GM12891 (cell line): Measurements from ENCODE around the gene LMNTD1.
"Not testable (repeated sequence)": the region's sequence is repeated elsewhere in the genome, so short reads cannot be mapped to it uniquely, and the experiment has no call there.

ENCODE experiments used
- DNase-seq: peaks from one replicate; pipeline ENCODE4 v3.0.0; 2011; ENCODE audit warnings: low spot score; ENCODE audit not compliant: insufficient read length
- FAIRE-seq: peaks from 2 replicates; lab custom pipeline; 2011; peaks lifted over from hg19 to GRCh38; lab: Jason Lieb, UNC
- PAX5 ChIP-seq: IDR thresholded peaks from 2 replicates; pipeline ENCODE4 v1.6.1; 2011; ENCODE audit warnings: low read length, moderate library complexity, mild to moderate bottlenecking; ENCODE audit not compliant: insufficient read depth, severe bottlenecking
- POLR2A ChIP-seq: IDR thresholded peaks from 2 replicates; pipeline ENCODE4 v1.6.1; 2011; ENCODE audit warnings: low read depth, low read length, control low read depth
- POLR2AphosphoS5 ChIP-seq: IDR thresholded peaks from 2 replicates; pipeline ENCODE4 v1.6.1; 2011; ENCODE audit warnings: low read depth, low read length, control low read depth
- POU2F2 ChIP-seq: IDR thresholded peaks from 2 replicates; pipeline ENCODE4 v1.6.1; 2011; ENCODE audit warnings: low read depth, mild to moderate bottlenecking, control low read depth, low read length, moderate library complexity
- SPI1 ChIP-seq: IDR thresholded peaks from 2 replicates; pipeline ENCODE4 v1.6.1; 2011; ENCODE audit warnings: low read depth, low read length, control low read depth
- TAF1 ChIP-seq: IDR thresholded peaks from 2 replicates; pipeline ENCODE4 v1.6.1; 2011; ENCODE audit warnings: low read depth, low read length, control low read depth

LMNTD1 gene

GRCh38 chr12:25497021-25497420, 56.1 kb downstream of the LMNTD1 start:
- FAIRE-seq (no peak), DNase-seq (no peak)
- TF ChIP-seq TAF1 (no peak), PAX5 (no peak), POU2F2 (no peak), POLR2A (no peak), SPI1 (no peak), POLR2AphosphoS5 (no peak)

DNA sequence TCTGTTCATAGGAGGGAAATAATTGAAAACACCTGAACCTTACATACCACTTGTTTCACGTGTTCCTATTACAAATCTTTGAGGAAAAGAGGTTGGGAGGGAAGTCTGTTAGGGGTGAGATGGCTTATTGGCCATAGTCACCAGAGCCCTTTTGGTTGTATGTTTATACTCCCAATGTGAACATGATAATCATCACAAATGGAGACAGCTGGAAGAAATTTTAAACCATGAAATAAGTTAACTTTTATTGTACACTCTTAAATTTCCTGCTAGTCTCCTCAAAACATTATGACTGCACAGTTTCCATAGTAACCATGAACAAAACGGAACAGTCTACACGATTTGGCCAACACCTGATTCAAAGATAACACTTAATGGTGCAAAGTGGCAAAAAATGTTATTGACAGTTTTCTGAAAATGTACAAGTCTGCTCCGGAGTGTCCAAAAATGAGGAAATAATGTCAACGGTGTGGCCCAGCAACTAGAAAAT, 56.9 kb downstream of the LMNTD1 start:
- no peak for DNase-seq
- FAIRE-seq, result no peak
- TF ChIP-seq POLR2AphosphoS5 (no peak), TAF1 (no peak), SPI1 (no peak), POLR2A (no peak), POU2F2 (no peak), PAX5 (no peak)

GRCh38 chr12:25495331-25496097, 57.6 kb downstream of the LMNTD1 start:
- no peak for TF ChIP-seq POLR2A
- no peak for TF ChIP-seq SPI1
- TF ChIP-seq POU2F2, result no peak
- no peak for TF ChIP-seq TAF1
- no peak for TF ChIP-seq PAX5
- TF ChIP-seq POLR2AphosphoS5, result no peak
- no peak for DNase-seq
- no peak for FAIRE-seq

DNA sequence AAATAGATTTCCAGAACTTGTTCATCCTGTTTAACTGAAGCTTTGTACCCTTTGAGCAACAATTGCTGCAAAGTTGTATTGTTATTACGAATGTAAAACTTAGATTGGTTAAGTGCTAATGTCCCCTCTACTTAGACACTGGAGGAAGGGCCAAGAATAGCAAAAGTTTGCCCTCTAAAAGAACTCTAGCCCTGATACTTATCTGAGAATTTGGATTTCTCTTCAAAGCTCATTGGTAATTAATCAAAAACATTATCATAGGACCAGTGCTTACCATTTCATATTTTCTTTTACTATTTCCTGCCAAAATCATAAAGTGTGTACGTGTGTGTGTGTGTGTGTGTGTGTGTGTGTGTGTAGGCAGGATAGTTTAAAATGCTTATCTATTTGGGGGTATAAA, 58.2 kb downstream of the LMNTD1 start:
- no peak for FAIRE-seq
- no peak for DNase-seq
- TF ChIP-seq POLR2AphosphoS5, result no peak
- no peak for TF ChIP-seq PAX5
- TF ChIP-seq POU2F2, result no peak
- no peak for TF ChIP-seq TAF1
- TF ChIP-seq SPI1, result no peak
- no peak for TF ChIP-seq POLR2A

- TF ChIP-seq POLR2A (no peak), SPI1 (peak; percentile 33; the same call in 1 of the 2 replicates)
- DNase-seq, result no peak
- no peak for FAIRE-seq
These were observed 59.4 kb downstream of the LMNTD1 start for GRCh38 chr12:25493682-25494081.

GRCh38 chr12:25491396-25492325, 61.4 kb downstream of the LMNTD1 start:
- FAIRE-seq, result no peak
- TF ChIP-seq POLR2A, result no peak
- no peak for TF ChIP-seq SPI1
- no peak for TF ChIP-seq TAF1
- no peak for TF ChIP-seq POLR2AphosphoS5
- no peak for TF ChIP-seq PAX5
- TF ChIP-seq POU2F2, result no peak
- DNase-seq, result no peak

DNA sequence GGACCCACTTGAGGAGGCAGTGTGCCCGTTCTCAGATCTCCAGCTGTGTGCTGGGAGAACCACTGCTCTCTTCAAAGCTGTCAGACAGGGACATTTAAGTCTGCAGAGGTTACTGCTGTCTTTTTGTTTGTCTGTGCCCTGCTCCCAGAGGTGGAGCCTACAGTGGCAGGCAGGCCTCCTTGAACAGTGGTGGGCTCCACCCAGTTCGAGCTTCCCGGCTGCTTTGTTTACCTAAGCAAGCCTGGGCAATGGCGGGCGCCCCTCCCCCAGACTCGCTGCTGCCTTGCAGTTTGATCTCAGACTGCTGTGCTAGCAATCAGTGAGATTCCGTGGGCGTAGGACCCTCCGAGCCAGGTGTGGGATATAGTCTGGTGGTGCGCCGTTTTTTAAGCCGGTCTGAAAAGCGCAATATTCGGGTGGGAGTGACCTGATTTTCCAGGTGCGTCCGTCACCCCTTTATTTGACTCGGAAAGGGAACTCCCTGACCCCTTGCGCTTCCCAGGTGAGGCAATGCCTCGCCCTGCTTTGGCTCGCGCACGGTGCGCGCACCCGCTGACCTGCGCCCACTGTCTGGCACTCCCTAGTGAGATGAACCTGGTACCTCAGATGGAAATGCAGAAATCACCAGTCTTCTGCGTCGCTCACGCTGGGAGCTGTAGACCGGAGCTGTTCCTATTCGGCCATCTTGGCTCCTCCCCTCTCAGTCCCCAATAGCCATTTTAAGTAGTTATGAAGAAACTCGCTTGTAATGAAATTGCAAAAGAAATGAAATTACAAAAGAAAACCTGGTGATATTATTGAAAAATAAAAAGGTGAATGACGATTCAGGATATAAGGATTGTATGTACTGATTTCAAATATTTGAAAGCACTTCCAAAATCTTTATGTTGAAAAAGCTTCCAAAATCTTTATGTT, 63.9 kb downstream of the LMNTD1 start:
- FAIRE-seq, result not testable (repeated sequence)

GRCh38 chr12:25482625-25483024, 70.5 kb downstream of the LMNTD1 start:
- no peak for DNase-seq
- FAIRE-seq, result no peak
- TF ChIP-seq POLR2AphosphoS5 (no peak), POLR2A (no peak), SPI1 (no peak), TAF1 (no peak), POU2F2 (no peak), PAX5 (no peak)

More for the DNA sequence above, 63.9 kb downstream of the LMNTD1 start:
- not testable (repeated sequence) for DNase-seq
